Measurements from ENCODE around the gene APC2.
A peak's percentile ranks its signal among the peaks of the same experiment; 100 is the strongest.
"Not testable (repeated sequence)": the region's sequence is repeated elsewhere in the genome, so short reads cannot be mapped to it uniquely, and the experiment has no call there.

APC2 gene

DNA sequence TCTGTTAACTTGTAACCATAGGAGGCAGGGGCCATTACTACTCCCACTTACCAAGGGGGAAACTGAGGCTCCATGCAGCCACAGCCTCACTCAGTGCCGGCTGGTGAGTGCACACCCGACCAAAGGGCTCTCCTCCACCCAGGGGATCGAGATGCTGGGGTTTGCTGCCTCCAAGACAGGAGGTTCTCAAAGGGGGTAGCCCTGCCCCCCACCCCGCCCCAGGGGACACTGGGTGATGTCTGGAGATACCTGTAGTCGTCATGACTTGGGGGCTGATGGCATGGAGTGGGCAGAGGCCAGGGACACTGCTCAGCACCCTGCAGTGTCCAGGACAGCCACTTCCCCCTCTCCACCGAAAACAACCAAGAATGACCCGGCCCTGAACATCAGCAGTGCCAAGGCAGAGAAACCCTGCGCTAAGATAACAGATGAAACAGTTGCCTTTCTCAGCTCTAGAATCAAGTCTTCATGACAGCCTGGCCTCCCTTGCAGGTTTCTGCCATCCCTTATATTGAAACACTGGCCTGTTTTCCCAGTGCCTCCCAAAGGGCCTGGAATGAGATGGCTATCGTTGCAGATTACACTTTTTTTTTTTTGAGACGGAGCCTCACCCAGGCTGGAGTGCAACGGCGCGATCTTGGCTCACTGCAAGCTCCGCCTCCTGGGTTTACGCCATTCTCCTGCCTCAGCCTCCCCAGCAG is 44.3 kb downstream of the APC2 start:
- no peak for DNase-seq

DNA sequence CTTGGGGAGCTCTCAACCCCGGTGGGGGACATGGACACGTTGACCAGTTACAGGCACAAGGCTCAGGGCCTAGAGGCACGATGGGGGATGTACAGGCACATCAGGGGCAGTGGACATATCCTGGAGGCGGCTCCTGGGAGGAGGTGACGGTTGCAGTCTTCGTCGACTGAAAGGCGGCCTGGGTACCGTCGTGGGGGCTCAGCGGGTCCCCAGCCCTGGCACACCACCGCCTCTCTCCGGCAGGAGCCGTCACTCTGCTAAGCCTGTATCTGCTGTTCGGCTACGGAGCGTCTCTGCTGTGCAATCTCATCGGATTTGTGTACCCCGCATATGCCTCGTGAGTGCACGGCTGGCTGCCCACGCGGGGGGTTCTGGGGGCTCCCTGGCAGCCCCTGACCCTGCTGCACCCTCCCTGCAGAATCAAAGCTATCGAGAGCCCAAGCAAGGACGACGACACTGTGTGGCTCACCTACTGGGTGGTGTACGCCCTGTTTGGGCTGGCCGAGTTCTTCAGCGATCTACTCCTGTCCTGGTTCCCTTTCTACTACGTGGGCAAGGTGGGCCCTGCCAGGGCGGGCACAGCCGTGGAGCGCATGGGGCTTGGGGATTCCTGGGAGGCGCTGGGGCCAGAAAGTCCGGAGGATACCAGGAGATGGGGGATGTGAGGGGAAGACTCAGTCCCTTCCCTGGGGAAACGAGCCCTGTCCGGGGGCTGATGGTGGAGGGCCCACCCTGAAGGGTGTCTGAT is 45.3 kb downstream of the APC2 start:
- no peak for DNase-seq

DNA sequence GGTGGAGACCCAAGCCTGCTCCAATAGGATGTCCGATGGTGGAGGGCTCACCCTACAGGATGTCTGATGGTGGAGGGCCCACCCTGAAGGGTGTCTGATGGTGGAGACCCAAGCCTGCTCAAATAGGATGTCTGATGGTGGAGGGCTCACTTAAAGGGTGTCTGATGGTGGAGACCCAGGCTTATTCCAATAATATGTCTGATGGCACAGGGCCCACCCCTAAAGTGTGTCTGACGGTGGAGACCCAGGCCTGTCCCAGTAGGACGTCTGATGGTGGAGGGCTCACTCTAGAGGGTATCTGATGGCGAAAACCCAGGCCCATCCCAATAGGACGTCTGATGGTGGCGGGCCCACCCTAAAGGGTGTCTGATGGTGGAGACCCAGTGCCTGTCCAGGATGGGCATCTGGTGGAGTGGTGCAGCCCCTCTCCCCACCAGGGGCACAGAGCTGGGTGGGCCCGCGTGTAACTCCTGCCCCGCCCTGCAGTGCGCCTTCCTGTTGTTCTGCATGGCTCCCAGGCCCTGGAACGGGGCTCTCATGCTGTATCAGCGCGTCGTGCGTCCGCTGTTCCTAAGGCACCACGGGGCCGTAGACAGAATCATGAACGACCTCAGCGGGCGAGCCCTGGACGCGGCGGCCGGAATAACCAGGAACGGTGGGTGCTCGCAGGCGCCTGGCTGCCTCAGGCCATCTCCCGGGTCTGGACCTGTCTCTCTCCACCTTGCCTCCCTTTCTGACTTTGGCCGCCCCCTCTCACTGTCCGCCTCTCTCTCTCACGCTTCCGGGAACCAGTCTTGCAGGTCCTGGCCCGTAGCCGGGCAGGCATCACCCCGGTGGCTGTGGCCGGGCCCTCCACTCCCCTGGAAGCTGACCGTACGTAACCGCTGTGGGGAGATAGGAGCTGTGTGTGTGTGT is 46.1 kb downstream of the APC2 start:
- no peak for DNase-seq

DNA sequence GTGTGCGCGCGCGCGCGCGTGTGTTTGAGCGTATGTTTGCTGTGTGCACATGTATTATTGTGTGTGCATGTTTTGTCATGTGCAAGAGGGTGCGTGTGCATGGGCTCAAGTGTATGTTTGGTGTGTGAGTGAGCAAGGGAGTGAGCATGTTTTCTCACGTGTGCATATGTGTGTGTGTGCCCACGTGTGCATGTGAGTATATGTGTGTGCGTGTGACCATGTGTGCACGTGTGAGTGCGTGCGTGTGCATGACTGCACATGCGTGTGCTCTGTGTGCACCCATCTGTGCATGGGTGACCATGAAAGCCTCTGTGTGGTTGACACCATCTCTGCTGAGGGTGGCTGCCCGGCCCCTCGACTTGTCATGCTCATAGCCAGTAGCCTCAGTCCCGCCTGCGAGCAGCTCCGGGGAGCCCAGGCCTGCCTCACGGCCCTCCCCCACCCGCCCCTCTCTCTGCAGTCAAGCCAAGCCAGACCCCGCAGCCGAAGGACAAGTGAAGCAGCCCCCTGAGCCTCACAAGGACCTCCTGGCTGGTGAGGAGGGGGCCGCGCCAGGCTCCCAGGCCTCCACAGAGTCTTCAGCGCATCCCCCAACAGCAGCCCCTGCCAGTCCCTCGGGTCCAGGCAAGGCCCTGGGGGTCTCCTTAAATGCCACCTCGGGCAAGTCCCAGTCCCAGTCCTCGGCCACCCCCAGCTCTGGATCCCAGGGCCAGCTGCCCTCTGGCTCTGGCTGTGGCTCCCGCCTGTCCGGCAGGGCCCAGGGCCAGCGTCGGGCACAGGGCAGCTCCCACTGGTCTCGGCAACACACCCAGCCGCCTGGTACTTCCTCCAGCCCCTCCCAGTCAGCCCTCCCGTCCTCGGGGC is 47.0 kb downstream of the APC2 start:
- no peak for DNase-seq

DNA sequence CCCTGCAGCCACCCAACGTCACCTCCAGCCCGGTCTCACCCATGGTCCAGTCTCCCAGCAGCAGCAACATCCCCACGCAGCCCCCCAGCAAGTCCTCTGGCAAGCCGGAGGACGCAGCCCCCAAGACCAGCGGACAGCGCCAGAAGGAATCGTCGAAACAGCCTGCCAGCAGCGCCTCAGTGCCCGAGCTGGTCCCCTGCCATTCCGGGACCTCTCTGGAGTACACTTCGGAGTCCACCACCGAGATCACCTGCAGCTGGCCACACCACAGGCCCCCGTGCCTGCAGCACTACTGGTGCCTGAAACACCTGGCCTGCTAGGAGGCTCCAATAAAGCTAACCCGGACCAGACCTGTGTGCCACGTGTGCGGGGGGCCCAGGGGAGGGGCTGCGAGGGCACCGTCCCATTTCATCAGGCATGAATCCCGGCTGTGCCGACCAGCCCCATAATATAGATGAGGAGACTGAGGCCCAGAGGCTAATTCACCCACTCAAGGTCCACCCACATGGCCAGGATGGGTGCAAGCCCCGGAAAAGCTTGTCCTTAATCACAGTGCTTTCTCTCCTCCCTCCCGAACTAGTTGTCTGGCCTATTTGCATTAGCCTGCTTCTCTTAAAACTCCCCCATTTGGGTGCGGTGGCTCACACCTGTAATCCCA is 47.8 kb downstream of the APC2 start:
- no peak for DNase-seq

DNA sequence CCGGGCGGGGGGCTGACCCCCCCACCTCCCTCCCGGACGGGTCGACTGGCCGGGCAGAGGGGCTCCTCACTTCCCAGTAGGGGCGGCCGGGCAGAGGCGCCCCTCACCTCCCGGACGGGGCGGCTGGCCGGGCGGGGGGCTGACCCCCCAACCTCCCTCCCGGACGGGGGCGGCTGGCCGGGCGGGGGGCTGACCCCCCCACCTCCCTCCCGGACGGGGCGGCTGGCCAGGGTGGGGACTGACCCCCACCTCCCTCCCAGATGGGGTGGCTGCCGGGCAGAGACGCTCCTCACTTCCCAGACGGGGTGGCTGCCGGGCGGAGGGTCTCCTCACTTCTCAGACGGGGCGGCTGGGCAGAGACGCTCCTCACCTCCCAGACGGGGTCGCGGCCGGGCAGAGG is 49.3 kb downstream of the APC2 start:
- not testable (repeated sequence) for DNase-seq

DNA sequence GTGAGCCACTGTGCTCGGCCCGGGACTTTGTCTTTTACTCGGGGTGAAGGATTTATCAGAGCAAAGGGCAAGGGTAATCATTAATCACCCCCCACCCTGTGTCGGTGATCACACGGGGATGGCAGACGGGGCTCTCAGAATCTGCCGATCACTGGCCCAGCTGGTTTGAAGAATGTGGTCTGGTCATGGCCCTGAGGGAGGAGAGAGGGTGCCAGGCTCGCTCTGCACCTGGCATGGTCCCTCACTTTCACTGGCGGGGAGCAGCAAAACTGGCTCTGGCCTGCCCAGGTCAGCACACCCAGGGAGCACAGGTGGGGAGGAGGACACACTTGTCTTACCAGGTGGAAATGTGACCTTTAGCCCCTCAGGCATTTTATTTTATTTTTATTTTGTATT is 51.3 kb downstream of the APC2 start:
- DNase-seq = no peak

DNA sequence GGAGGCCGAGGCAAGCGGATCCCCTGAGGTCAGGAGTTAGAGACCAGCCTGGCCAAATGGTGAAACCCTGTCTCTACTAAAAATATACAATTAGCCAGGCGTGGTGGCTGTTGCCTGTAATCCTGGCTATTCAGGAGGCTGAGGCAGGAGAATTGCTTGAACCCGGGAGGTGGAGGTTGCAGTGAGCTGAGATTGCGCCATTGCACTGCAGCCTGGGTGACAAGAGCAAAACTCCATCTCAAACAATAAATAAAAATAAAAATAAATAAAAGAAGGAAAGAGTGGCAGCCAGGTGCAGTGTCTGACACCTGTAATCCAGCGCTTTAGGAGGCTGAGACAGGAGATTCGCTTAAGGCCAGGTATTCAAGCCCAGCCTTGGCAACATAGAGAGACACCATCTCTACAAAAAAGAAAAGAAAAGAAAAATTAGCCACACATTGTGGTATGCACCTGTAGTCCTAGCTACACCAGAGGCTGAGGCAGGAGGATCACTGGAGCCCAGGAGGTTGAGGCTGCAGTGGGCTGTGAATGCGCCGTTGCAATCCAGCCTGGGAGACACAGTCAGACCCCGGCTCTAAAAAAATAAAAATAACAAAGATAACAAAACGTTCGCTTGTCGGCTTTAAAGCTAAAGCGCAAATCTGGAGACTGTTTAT is 52.6 kb downstream of the APC2 start:
- no peak for DNase-seq

DNA sequence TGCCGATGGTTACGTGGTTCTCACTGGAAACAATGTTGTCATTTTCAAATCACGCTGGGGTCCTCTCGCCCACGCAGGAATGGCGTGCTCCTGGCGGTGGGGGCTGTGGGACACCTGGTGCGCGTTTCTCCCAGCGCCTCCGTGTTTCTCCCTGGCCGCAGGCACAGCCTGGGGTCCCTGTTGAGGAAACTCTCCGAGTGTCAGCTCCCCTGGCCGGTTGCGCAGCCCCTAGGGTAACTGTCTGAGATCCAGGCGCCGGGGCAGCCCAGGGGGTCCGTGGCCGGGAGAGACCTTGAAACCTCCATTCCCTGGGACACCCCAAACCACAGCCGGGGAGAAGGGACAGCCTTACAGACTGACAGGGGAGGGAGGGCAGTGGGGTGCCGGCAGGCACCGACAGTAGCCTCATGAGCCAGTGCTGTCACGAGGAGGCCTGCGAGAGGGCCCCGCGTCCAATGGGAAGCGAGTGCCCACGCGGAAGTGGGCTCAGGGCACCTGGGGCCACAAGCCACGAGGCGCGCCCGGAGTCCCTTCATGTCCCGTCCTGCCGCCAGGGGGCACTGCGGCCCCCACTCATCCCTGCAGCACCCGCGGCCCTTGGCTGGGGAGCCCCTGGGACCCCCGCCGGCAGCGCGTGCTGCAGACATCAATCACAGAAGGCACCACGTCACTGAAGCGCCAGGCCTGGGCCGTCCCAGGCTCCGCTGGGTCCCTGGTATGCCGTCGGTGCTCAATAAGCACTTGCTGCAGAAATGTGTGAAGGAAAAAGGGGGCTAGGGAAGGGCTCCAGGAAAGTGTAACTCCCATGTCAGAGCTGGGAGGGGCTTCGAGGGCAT is 53.4 kb downstream of the APC2 start:
- DNase-seq = peak in 36 of 51 donors; percentile 5 to 73 (median 24)

DNA sequence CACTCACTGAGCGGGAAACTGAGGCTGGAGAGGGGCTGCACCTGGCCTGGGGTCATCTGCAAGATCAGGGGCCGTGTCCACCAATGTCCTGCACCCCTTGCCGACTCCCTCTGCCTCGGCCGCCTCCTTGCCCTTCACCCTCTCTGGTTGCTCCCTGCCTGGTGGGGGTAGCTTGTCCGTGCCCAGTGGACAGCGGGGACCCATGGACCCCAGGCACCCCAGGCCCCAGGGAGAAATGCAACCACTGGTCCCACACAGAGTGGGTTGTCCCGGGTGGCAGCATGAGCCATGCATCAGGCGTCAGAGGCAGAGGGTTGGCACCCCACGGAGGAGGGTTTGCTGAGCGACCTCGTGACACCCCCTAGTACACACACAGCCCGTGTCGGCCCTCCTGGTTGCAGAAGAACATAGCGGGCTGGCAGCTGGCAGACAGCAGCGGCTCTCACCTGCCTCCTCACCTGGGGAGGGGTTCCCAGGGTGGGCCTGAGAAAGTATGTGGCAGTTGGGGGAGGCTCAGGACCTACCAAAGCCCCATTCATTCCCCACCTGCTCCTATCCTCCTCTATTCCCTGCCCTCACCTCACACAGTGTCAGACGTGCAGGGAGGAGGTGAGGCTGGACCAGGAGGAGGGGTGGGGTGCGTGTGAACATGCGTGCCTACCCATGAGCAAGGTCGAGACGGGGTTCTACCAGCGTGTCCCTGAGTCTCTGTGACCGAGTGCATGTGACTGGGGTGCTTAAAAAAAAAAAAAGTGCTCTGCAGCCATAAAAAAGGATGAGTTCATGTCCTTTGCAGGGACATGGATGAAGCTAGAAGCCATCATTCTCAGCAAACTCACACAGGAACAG is 54.2 kb downstream of the APC2 start:
- DNase-seq = no peak

DNA sequence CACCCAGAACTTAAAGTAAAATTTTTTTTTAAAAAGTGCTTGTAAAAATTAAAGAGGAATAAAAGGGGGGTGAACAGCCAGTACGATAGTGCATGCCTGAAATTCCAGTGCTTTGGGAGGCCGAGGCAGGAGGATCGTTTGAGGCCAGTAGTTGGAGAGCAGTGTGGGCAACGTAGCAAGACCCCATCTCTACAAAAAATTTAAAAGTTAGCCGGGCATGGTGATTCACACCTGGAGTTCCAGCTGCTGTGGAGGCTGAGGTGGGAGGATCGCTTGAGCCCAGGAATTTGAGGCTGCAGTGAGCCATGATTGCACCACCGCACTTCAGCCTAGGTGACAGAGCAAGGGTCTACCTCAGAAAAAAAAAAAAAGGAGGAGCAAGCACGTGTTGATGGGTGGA is 55.1 kb downstream of the APC2 start:
- DNase-seq = no peak

DNA sequence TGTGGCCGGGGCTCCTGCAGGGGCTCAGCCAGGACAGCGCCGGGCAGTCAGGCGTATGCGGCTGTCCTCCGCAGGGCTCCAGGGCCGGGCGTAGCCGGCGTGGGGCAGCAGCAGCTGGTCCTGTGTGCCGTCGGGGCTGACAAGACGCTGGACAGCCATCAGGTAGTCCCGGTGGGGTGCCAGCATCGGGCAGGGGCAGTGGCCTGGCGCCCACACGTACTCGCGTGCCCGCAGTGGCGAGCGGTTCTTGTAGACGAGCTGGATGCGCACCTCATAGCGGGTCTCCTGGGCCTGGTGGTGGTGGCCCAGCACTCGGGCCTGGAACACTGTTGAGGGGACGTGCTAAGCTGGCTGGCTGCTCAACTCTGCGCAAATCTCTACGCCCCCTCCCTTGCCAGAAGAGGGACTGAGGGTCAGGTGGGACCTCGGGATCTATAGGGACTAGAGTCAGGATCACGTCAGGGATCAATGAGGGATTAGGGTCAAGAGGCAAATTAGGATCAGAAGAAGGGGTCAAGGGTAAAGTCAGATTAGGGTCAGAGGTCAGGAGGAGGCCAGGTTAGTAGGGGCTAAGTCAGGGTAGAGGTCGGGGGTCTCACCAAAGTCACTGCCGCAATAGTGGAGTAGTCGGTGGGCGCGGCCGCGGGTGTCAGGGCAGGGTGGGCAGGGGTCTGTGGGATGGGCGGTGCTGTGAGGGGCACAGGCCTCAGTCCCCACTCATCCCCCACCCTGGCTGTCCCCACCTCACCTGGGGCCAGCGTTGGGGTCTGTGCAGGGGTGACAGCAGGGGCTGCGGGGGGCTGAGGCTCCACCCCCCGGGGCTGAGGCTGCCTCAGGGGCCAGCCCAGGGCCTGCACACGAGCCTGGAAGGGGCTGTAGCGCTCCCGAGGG is 56.3 kb downstream of the APC2 start:
- no peak for DNase-seq

DNA sequence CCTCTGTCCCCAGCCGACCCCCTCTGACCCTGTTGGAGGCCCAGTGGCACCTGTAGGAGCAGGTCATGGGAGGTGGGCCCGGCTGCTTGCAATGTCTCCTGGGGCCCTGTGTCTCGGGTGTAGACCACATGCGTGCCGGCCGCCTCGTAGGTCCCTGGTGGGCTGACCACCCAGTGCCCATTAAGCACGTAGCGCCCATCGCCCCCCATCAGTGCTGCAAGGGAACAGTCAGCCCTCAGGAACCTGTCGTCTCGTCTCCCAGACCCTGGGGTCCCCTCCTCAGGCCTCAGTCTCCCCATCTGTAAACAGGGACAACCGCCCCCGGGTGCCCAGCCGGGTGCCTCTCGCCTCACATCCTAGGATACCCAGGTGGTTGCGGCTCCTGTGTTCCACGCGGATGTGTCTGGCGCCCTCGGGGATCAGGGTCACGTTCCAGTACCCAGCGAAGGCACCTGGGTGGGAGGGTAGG is 57.3 kb downstream of the APC2 start:
- peak in 1 of 51 donors; percentile 37 for DNase-seq

DNA sequence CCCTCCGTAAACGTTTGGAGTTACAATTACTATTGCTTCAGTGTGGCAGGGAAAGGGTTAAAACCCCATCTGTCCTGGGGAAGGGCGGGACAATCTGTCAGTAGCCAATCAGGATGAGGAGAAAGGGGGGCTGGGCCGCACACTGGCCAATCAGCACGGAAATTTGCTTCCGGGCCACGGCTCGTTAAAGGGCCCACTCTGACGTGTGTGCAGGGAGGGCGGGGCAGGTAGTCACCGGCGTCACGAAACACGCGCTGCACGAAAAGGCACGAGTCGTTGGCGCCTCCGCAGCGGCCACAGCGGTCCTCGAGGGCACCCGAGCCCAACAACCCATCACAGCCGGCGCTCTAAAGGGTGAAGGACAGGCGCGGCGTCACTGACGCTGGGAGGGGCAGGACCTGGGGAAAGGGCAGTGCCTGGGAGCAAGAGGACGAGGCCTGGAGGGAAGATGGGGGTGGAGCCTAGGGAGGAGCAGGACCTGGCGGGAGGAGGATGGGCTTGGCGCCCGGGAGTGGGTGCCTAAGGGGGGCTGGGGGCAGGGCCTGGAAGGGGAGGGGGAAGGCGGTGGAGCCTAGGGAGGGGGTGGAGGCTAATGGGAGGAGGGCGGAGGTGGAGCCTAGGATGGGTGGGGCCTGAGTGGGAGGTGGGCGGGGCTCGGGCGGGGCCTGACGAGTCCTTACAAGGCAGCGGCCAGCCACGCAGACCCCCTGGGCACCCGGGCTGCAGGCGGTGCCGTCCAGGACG is 58.0 kb downstream of the APC2 start:
- peak; percentile 53 to 96 (median 89) for DNase-seq

DNA sequence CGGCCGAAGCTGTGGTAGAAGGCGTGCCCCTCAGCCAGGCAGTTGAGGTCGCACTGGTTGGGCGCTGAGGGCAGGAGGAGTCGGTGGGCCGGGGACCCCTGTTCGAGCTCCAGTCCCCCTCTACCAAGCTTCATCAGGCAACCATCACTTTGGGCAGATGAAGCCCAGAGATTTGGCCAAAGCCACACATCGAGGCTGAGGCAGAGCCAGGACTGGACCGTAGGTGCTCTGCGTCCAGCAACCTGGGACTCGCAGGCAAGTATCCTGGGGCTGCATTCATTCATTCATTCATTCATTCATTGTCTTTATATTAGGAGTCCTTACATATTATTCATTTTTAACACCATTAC is 58.6 kb downstream of the APC2 start:
- no peak for DNase-seq

All from hypothalamus (tissue), 51 donors.